Activated T-helper 1 cell treated with anti-CD3 and anti-CD28 coated beads, Interleukin-12 subunit alpha, Interleukin-12 subunit beta, Interleukin-2, Interleukin-4 antibody, amounts not matched to agents 30 ng/mL and 10 ng/mL and 1 ng/mL, durations not matched to agents 14 hours and 24 hours and 36 hours (primary cell): ENCODE data around the gene SERF1A. TPM values are rescaled to one million over a fixed set of nuclear protein-coding genes. Genes with fewer than 3 reads are reported as not detected.

ENCODE experiments used
- total RNA-seq: library from RNA; stranded (reverse); gene quantifications from 2 replicates; pipeline ENCODE4 v1.2.3, GENCODE V29; 2022

The SERF1A gene
- total RNA-seq, 1 donor from 2014 or later: 7.9 TPM

Other genes with a start within 250 kb of the SERF1A start
- gene SMN1, start 24.4 kb downstream of the SERF1A start, total RNA-seq: 58.0 and 66.7 TPM in 2 replicates
- 7.8 and 8.2 TPM in 2 replicates for gene NAIP, start 124.7 kb downstream of the SERF1A start, total RNA-seq
- gene GTF2H2, start 167.0 kb downstream of the SERF1A start, total RNA-seq: 36.3 and 40.9 TPM in 2 replicates